NCI-H1436 treated with DMSO at 0.1 percent for 48 hours (cell line): ENCODE data around the gene ERC2.
"Not testable (repeated sequence)": the region's sequence is repeated elsewhere in the genome, so short reads cannot be mapped to it uniquely, and the experiment has no call there.

ENCODE experiments used
- DNase-seq: peaks from one replicate; lab custom pipeline; 2025; lab: John Stamatoyannopoulos, UW

The ERC2 gene

GRCh38 chr3:55524565-55525244 lies 943.6 kb downstream of the ERC2 start:
- no peak for DNase-seq

GRCh38 chr3:55523471-55523870 lies 944.8 kb downstream of the ERC2 start:
- no peak for DNase-seq

- no peak for DNase-seq
Observed at GRCh38 chr3:55521738-55522421, 946.4 kb downstream of the ERC2 start.

- no peak for DNase-seq
Observed at GRCh38 chr3:55521064-55521737, 947.1 kb downstream of the ERC2 start.

GRCh38 chr3:55519019-55519418 lies 949.2 kb downstream of the ERC2 start:
- DNase-seq = no peak

- no peak for DNase-seq
Observed at GRCh38 chr3:55518451-55518850, 949.8 kb downstream of the ERC2 start.

GRCh38 chr3:55516392-55517030 lies 951.8 kb downstream of the ERC2 start:
- no peak for DNase-seq

- DNase-seq = no peak
Observed at GRCh38 chr3:55515550-55516246, 952.6 kb downstream of the ERC2 start.

- DNase-seq = no peak
Observed at GRCh38 chr3:55514962-55515361, 953.3 kb downstream of the ERC2 start.

- DNase-seq = no peak
Observed at GRCh38 chr3:55512571-55513343, 955.5 kb downstream of the ERC2 start.

GRCh38 chr3:55511895-55512570 lies 956.2 kb downstream of the ERC2 start:
- no peak for DNase-seq

GRCh38 chr3:55508335-55508734 lies 959.9 kb downstream of the ERC2 start:
- no peak for DNase-seq

GRCh38 chr3:55507808-55508207 lies 960.5 kb downstream of the ERC2 start:
- DNase-seq = no peak

- no peak for DNase-seq
Observed at GRCh38 chr3:55505776-55506175, 962.5 kb downstream of the ERC2 start.

GRCh38 chr3:55505102-55505501 lies 963.2 kb downstream of the ERC2 start:
- DNase-seq = not testable (repeated sequence)

GRCh38 chr3:55501905-55502304 lies 966.4 kb downstream of the ERC2 start:
- DNase-seq = no peak

- DNase-seq = no peak
Observed at GRCh38 chr3:55500555-55501330, 967.5 kb downstream of the ERC2 start.

- DNase-seq = no peak
Observed at GRCh38 chr3:55498520-55498919, 969.7 kb downstream of the ERC2 start.

- DNase-seq = no peak
Observed at GRCh38 chr3:55497250-55497649, 971.0 kb downstream of the ERC2 start.

GRCh38 chr3:55494976-55495375 lies 973.3 kb downstream of the ERC2 start:
- no peak for DNase-seq
